Immature natural killer cell (primary cell): ENCODE measurements around the gene LINGO4. TPM values are rescaled to one million over a fixed set of nuclear protein-coding genes. Genes with fewer than 3 reads are reported as not detected.

ENCODE experiments used
- DNase-seq, 3 donors: peaks; one replicate each; pipeline ENCODE4 v3.0.0; 2022; ENCODE audit warnings: mixed read lengths in 1 of 3
- H3K27ac Mint-ChIP-seq, 6 donors: one replicate each; pipeline ENCODE4 v1.8.0; 2020; ENCODE audit warnings: mixed read lengths in 6 of 6, mild to moderate bottlenecking in 5 of 6, inconsistent platforms in 4 of 6, moderate library complexity in 3 of 6
- H3K27me3 Mint-ChIP-seq, 3 donors: one replicate each; pipeline ENCODE4 v1.8.0; 2020 to 2021; ENCODE audit warnings: low read depth in 3 of 3, mild to moderate bottlenecking in 3 of 3, mixed read lengths in 3 of 3, moderate library complexity in 3 of 3, inconsistent platforms in 1 of 3
- H3K36me3 Mint-ChIP-seq, 3 donors: one replicate each; pipeline ENCODE4 v1.8.0; 2020; ENCODE audit warnings: mixed read lengths in 3 of 3, inconsistent platforms in 2 of 3, mild to moderate bottlenecking in 2 of 3
- H3K4me1 Mint-ChIP-seq, 2 donors: one replicate each; pipeline ENCODE4 v1.8.0; 2020; ENCODE audit warnings: inconsistent platforms in 2 of 2, mild to moderate bottlenecking in 2 of 2, mixed read lengths in 2 of 2, moderate library complexity in 1 of 2
- H3K4me3 Mint-ChIP-seq, 5 donors: one replicate each; pipeline ENCODE4 v1.8.0; 2020; ENCODE audit warnings: mild to moderate bottlenecking in 5 of 5, mixed read lengths in 5 of 5, inconsistent platforms in 3 of 5, moderate library complexity in 3 of 5
- H3K9me3 Mint-ChIP-seq, 6 donors: one replicate each; pipeline ENCODE4 v1.8.0; 2020; ENCODE audit warnings: mild to moderate bottlenecking in 6 of 6, mixed read lengths in 6 of 6, inconsistent platforms in 4 of 6, moderate library complexity in 3 of 6
- polyA plus RNA-seq, 3 donors: library from polyadenylated mRNA; unstranded; fragments of 300-500 nt; fragmentation: Illumina TruSeq; gene quantifications; one replicate each; pipeline ENCODE4 v1.2.3, GENCODE V29; 2021

LINGO4 gene
- polyA plus RNA-seq, 3 donors from 2014 or later, result 1.3 TPM; not detected in 2

DNA sequence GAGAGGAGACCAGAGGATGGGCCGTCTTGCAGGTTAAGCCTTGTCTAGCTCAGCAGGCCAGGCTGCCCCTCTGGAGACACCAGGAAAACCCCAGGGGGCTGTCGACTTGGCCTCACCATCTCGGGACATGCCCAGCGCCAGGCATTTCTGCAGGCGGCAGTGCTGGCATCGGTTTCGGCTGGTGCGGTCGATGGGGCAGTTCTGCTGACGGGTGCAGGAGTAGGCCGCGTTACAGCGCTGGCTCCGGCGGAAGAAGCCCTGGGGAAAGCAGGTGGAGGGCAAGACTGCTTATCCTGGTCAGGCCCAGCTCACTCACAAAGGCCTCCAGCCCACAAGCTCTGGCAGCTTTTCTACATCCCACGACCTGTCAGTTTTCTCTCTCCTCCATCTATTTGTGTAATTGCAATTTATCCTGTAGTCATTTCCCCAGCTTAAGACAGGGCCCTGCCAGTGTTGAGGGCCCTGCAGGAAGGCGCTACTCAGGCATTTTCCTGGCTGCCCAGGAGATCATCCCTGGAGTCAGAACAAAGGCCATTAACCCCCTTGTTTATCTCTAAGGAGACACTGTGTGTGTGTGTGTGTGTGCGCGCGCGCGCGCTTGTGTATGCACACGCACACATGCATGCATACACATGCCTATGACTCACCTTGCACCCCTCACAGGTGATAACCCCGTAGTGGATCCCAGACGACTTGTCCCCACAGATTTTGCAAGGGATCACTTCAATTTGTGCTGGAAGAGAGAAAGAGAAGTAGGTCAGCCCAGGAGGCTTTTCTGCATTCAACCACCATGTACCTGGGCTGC lies 11.5 kb upstream of the LINGO4 start:
- Mint-ChIP-seq H3K4me3 (peak overlapping the region in 4 of 5 donors; percentile 29 to 75 (median 72)), H3K27ac (peak overlapping the region in 5 of 6 donors; percentile 14 to 92 (median 78)), H3K36me3 (no peaks in the 10 kb centered on the region), H3K9me3 (no peaks in the 10 kb centered on the region), H3K4me1 (peaks cover 63 to 67% of the 10 kb centered on the region in 2 donors), H3K27me3 (peaks cover 0 to 3% (median 2%) of the 10 kb centered on the region in 3 donors)
- DNase-seq, result no peak

DNA sequence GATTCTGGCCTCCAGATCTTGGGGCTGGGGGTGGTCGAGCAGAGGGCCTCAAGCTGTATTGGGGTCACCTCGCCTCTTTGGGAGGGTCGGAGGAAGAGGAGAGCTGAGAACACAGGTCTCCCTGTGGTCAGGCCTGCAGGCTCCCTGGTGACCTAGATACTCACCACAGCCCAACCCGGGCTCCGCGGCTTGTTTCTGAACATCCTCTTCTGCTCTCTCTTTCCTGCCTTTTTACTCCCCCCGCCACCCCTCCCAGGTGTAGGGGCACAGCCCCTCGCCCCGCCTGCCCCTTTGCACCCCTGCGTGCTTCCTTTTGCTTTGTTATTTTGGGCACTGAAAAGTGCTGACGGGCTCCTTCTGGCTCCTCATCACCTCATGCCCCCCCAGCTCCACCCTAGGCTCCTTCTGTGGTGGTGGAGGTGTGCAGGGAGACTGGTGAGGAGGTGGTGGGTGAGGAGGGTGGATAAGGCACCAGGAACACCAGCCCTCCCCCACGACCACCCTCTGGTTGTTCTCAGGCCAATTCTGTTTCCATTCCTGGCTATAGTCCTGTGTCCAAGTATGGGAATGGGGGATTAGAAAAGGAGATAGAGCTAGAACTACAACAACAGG lies 10.6 kb upstream of the LINGO4 start:
- Mint-ChIP-seq H3K36me3 (no peaks in the 10 kb centered on the region), H3K27ac (peak overlapping the region; percentile 14 to 92 (median 63)), H3K9me3 (no peaks in the 10 kb centered on the region), H3K27me3 (peaks cover 0 to 3% (median 2%) of the 10 kb centered on the region in 3 donors), H3K4me3 (peak overlapping the region; percentile 25 to 75 (median 72)), H3K4me1 (peaks cover 54 to 58% of the 10 kb centered on the region in 2 donors)
- peak in 2 of 3 donors; percentile 32 to 51 for DNase-seq

DNA sequence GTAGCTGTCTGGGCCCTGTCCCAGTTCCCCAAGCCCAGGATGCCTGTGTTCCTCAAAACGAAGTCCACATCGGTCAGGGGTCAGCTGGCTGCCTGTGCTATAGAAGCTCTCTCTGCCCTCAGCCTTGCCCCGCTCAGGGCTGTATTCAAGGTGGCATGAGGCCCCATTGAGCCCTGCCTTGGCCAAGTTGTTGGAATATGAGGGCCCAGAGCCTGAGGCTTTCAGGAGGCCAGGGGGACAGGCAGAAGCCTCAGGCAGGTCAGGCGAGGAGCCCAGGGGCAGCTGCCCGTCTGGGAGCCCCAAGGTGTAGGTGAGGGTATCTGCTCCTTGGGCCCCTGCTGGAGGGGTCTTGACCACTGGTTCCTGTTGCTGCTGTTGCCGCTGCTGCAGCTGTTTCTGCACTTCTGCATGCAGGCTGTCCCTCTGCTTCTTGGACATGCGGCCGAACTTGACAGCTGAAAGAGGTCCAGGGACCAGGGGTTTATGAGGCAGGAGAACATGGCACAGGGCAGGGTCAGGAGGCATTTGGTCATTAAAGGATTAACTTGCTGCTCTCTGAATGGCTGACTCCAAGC lies 9.8 kb upstream of the LINGO4 start:
- H3K4me1 Mint-ChIP-seq, result peaks cover 49 to 53% of the 10 kb centered on the region in 2 donors
- H3K27me3 Mint-ChIP-seq, result peaks cover 0 to 3% (median 2%) of the 10 kb centered on the region in 3 donors
- no peak for DNase-seq
- no peaks in the 10 kb centered on the region for H3K36me3 Mint-ChIP-seq
- H3K4me3 Mint-ChIP-seq, result peak overlapping the region; percentile 55 to 75 (median 72)
- H3K9me3 Mint-ChIP-seq, result no peaks in the 10 kb centered on the region
- H3K27ac Mint-ChIP-seq, result peak overlapping the region; percentile 14 to 92 (median 70)

DNA sequence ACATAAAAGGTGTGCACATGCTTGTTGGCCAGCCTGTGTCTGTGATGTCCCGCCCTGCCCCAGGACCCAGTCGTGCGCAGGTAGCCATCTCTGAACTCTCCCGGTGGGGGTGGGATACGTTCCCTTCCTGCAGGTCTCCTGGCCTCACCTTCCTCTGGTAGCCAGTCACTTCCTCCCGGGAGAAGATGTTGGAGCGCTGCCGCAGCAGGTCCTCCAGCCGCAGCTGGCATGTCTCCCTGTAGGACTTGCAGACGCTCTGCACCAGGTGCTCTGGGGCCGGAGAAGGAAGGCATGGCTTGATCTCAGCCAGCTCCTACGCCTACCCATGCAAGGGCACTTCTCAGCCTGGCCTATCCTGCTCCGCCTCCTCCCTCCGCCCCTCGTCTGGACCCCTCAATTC lies 9.2 kb upstream of the LINGO4 start:
- peaks cover 0 to 3% (median 2%) of the 10 kb centered on the region in 3 donors for H3K27me3 Mint-ChIP-seq
- H3K36me3 Mint-ChIP-seq, result no peaks in the 10 kb centered on the region
- no peak overlapping the region for H3K4me3 Mint-ChIP-seq
- H3K4me1 Mint-ChIP-seq, result peaks cover 49% of the 10 kb centered on the region in 2 donors
- no peaks in the 10 kb centered on the region for H3K9me3 Mint-ChIP-seq
- DNase-seq, result no peak
- peak overlapping the region in 3 of 6 donors; percentile 35 to 79 (median 39) for H3K27ac Mint-ChIP-seq

DNA sequence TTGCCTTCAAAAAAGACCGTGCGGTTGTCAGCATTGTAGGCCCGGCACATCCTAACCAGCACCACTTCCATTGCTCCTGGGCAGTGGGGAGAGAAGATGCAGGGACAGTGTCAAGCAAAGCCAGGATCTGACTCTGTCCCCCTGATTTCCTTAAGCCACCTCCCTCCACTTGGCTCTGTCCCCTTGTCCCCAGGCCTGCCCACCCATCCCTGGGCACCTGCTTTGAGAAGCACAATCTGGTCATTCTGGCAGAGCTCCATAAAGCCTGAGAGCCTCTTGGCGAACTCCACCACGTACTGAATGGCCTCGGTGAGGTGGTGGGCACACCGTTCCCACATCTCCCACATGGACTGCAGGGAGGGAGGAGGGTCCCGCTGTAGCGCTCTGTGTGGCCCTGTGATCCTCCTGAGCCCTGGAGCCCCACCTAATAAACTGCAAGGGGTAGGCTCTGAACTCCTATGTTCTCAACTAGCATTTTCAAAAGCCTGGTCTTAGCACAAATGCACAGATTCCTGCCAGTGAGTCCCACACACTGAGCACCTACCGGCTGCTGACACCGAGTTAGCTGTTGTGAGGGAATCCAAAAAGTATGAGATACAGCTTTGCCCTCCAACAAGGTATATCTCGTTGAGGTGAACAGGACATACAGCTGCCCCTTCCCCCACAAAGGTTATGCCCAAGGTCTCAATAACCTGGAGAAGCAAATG lies 8.2 kb upstream of the LINGO4 start:
- Mint-ChIP-seq H3K9me3 (no peaks in the 10 kb centered on the region), H3K27me3 (peaks cover 2 to 3% (median 2%) of the 10 kb centered on the region in 3 donors), H3K4me3 (no peak overlapping the region), H3K4me1 (peaks cover 43 to 49% of the 10 kb centered on the region in 2 donors), H3K36me3 (no peaks in the 10 kb centered on the region), H3K27ac (peak overlapping the region in 2 of 6 donors; percentile 46 to 57)
- DNase-seq, result no peak

DNA sequence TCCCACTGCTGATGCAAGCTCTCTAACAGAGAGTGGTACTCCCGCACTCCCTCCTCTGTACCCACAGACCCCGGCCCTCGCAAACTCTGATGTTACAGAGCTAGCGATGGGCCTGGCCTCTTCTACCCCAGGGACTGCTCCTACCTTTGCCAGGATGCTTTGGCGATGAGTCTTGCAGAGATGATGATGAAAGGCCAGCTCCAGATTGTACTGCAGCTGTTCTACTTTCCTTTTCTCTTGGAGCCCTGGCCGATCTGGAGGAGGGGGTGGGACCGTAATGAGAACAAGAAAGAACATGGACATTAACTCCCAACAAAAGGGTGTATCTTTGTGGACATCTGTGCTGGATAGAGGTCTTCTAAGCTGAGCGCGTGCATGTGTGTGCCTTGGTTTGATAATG lies 6.0 kb upstream of the LINGO4 start:
- peaks cover 2 to 3% (median 3%) of the 10 kb centered on the region in 3 donors for H3K27me3 Mint-ChIP-seq
- H3K27ac Mint-ChIP-seq, result no peak overlapping the region
- no peak for DNase-seq
- H3K4me3 Mint-ChIP-seq, result no peak overlapping the region
- H3K36me3 Mint-ChIP-seq, result no peaks in the 10 kb centered on the region
- no peaks in the 10 kb centered on the region for H3K9me3 Mint-ChIP-seq
- peaks cover 28 to 32% of the 10 kb centered on the region in 2 donors for H3K4me1 Mint-ChIP-seq

DNA sequence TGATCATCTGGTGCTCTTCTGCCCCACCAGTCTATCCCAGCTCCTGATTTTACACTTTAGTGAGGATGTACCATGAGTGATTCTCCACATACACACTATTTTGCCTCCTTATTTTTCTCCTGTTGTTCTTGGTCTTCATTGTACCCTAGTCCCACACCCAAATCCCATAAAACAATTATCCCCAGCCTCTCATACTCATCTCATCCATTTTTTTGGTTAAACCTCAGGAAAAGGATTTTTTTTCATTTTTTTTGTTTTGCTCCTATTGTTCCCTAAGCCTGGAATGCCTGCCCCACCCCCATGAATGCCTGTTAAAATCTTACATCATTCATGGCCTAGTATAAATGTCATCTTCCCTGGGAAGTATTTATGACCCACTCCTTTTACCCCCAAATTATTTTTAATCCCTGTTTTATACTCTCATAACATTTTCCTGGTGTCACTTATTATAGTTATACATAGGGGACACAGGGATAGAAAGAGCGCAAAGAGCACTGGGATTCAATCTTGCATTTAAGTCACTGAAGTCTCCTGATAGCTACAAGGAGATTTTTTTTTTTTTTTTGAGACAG lies 4.9 kb upstream of the LINGO4 start:
- Mint-ChIP-seq H3K27ac (peak overlapping the region in 1 of 6 donors; percentile 15), H3K9me3 (no peaks in the 10 kb centered on the region), H3K36me3 (no peaks in the 10 kb centered on the region), H3K4me1 (peaks cover 17 to 20% of the 10 kb centered on the region in 2 donors), H3K27me3 (peaks cover 2 to 3% (median 2%) of the 10 kb centered on the region in 3 donors), H3K4me3 (no peak overlapping the region)
- DNase-seq, result no peak

DNA sequence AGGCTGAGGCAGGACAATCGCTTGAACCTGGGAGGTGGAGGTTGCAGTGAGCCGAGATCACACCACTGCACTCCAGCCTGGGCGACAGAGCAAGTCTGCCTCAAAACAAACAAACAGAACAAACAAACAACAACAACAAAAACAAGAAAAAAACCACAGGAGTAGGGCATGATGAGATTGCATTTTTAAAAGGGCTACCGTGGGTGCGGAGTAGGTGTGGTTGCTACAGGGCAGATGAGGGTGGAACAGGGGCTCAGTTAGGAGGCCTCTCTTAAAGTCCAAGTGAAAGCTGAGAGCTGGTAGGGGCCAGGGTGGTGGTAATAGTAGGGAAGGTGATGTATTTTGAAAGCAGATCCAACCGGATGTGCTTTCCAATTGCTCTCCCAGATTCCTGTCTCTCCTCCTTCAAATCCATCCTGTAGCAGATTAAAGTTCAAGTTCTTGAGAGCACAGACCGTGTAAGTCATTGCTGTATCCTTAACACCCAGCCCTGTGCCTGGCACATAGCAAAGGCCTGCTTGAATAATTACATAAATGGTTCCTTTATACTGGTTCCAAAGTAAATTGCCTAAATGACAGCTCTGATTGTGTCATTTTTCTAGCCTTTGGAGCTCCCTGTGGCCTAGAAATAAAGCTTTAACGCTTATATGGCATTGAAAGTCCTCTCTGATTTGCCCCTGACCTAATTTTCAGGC lies 4.2 kb upstream of the LINGO4 start:
- H3K4me1 Mint-ChIP-seq, result peaks cover 12 to 14% of the 10 kb centered on the region in 2 donors
- peak overlapping the region in 1 of 6 donors; percentile 15 for H3K27ac Mint-ChIP-seq
- no peaks in the 10 kb centered on the region for H3K36me3 Mint-ChIP-seq
- H3K27me3 Mint-ChIP-seq, result peaks cover 2 to 3% (median 2%) of the 10 kb centered on the region in 3 donors
- H3K4me3 Mint-ChIP-seq, result no peak overlapping the region
- DNase-seq, result no peak
- H3K9me3 Mint-ChIP-seq, result no peaks in the 10 kb centered on the region

DNA sequence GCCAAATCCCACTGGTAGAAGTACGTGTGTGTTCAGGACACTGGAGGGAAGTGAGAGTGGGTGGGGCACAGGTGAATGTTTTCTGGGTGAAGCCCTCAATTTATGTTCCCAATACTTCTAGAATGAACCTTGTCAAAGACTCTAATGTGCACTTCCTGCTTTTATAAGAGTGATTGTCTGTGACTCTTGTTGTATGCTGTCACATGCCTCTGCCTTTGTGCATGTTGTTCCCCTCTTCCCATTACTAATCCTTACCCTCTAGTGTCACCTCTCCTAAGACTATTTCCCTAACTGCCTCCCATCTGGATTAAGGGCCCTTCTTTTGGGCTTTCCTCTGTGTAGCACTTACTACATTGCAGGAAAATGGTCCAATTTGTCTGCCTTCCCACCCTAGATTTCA lies 2.5 kb upstream of the LINGO4 start:
- H3K4me1 Mint-ChIP-seq, result peaks cover 4 to 5% of the 10 kb centered on the region in 2 donors
- DNase-seq, result no peak
- H3K9me3 Mint-ChIP-seq, result no peaks in the 10 kb centered on the region
- H3K27ac Mint-ChIP-seq, result no peak overlapping the region
- no peak overlapping the region for H3K4me3 Mint-ChIP-seq
- H3K36me3 Mint-ChIP-seq, result no peaks in the 10 kb centered on the region
- peaks cover 2 to 3% (median 2%) of the 10 kb centered on the region in 3 donors for H3K27me3 Mint-ChIP-seq

DNA sequence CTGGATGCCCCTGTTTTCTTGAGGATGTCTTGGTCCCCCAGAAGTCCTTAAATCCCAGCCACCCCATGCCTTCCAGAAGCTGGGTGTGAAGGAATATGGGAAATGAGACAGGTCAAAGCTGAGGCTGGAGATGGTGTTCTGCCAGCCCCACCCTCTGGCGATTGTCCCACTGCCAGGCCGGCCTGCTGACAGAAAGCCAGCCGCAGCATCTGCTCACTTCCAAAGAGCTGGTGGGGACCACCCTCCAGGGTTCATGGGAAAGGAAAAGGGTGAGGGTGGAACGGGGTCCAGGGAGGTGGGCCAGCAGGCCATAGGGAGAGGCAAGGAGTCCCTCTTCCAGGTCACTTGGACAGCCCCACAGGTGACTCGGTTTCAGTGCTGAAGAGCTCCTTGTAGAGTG lies 1.9 kb upstream of the LINGO4 start:
- peaks cover 0 to 2% (median 2%) of the 10 kb centered on the region in 3 donors for H3K27me3 Mint-ChIP-seq
- no peak overlapping the region for H3K27ac Mint-ChIP-seq
- H3K36me3 Mint-ChIP-seq, result no peaks in the 10 kb centered on the region
- no peaks in the 10 kb centered on the region for H3K9me3 Mint-ChIP-seq
- no peak for DNase-seq
- no peaks in the 10 kb centered on the region for H3K4me1 Mint-ChIP-seq
- H3K4me3 Mint-ChIP-seq, result no peak overlapping the region

DNA sequence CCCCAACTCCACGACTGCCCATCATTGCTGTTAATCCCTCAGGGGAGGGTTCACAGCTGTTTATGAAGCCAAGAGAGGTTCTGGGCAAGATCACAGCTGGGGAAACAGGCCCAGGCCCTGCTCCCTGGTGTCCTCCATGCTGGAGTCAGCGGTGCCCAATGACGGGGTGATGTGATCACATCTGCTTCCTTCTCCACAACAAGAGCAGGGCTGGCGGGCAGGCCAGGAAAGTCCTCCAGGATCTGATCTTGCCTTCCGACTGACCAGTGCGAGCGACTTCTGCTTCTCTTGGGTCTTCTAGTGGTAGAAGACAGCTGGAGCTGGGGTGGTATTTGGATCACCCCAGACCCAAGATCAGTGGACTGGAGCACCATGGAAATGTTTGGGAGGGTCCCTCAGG lies 951 bp upstream of the LINGO4 start:
- DNase-seq, result no peak
- H3K9me3 Mint-ChIP-seq, result no peaks in the 10 kb centered on the region
- H3K4me3 Mint-ChIP-seq, result no peak overlapping the region
- no peaks in the 10 kb centered on the region for H3K4me1 Mint-ChIP-seq
- H3K27ac Mint-ChIP-seq, result no peak overlapping the region
- no peaks in the 10 kb centered on the region for H3K36me3 Mint-ChIP-seq
- peaks cover 0 to 2% (median 2%) of the 10 kb centered on the region in 3 donors for H3K27me3 Mint-ChIP-seq

DNA sequence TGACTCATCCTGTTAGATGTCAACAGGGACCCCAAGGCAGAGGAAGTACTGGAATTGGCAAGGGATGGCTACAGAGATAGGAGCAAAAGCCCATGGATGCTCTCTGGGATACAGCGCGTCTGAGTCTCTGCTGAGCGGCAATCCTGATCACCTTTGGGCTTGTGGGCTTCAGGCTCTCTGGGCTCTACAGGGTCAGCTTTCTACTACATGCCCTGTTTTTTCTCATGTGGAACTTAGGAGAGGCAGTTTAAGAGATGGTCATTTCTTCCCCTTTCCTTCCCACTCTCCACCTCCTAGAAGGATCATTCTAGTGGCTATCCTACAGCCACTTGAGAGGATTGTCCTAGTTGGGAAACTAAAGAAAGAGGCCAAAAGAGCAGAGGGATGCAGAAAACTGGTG lies 1.3 kb downstream of the LINGO4 start:
- H3K36me3 Mint-ChIP-seq, result no peaks in the 10 kb centered on the region
- peaks cover 8 to 11% of the 10 kb centered on the region in 2 donors for H3K4me1 Mint-ChIP-seq
- H3K4me3 Mint-ChIP-seq, result no peak overlapping the region
- peaks cover 0 to 3% (median 2%) of the 10 kb centered on the region in 3 donors for H3K27me3 Mint-ChIP-seq
- no peaks in the 10 kb centered on the region for H3K9me3 Mint-ChIP-seq
- no peak for DNase-seq
- no peak overlapping the region for H3K27ac Mint-ChIP-seq

DNA sequence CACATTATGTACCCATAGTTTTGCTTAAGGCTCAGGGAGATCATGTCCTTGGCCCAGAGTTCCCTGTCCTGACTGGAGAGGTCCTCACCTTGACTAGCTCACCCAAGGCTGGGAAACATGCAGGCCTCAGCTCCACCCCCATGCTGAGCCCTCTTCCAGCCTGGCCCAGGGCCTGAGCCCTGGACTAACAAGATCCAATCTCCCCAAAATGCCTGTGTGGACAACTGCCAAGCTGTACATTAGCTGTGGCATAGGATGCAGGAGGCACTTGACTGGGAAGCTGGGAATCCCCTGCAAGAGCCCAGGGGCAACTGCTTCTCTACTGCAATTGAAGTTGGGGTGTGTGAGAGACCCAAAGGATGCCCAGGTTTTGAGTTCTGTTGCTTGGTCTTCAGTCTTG lies 2.1 kb downstream of the LINGO4 start:
- no peaks in the 10 kb centered on the region for H3K9me3 Mint-ChIP-seq
- H3K4me1 Mint-ChIP-seq, result peaks cover 8 to 11% of the 10 kb centered on the region in 2 donors
- H3K27ac Mint-ChIP-seq, result no peak overlapping the region
- no peak overlapping the region for H3K4me3 Mint-ChIP-seq
- no peaks in the 10 kb centered on the region for H3K36me3 Mint-ChIP-seq
- H3K27me3 Mint-ChIP-seq, result peaks cover 0 to 3% (median 2%) of the 10 kb centered on the region in 3 donors
- DNase-seq, result no peak
